ENCODE measurements around the gene LRRC75B. TPM values are rescaled to one million over a fixed set of nuclear protein-coding genes. Genes with fewer than 3 reads are reported as not detected.

The LRRC75B gene
- total RNA-seq, 1 experiment from 2014 or later = 4.1 TPM

DNA sequence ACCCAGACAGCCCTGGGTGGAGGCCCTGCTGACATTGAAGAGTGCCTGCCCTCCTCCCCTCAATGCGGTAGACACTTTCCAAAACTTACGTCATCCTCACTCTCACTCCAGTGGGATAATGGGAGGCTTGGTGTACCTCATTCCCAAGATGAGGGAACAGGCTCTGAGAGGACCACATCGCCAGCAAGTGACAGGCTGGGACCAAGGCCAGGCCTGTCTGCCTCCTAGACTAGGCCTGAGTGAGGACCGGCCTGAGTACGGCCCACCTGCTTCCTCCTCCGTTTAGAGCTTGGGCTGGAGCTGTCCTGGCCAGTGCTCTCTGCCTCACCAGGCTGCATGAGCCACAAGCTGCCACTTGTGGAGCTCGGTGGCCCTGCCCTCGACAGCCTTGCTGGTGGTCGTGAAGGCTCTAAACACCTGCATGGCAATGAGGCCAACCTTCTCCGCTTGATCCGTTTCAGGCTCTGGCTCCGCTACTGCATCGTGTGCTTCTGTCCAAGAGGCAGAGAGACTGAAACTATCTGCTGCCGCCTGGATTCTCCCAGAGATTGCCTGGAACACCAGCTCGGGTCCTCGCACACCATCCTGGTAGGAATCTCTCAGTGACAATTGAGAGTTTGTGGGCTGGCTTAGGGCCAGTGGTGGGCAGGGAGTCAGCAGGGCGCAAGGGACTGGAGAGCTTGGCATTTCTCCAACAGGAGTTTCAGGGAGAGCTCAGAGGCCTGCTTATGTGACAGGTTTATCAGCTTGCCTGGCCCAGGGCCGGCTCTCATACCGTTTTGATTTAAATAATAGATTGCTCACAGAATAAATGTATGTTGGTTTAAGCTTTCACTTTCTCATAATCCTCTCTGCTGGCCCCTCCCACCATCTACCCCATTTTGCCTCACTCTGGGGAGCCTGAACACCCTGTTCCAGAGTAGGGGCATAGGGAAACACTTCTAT is 9.4 kb downstream of the LRRC75B start:
- POLR2A ChIA-PET = no interaction called here
- Histone ChIP-seq H3K27me3 (ENCODE audit: control insufficient read depth, insufficient read depth, low read length) (no peaks in the 10 kb centered on the region), H3K4me1 (ENCODE audit: control insufficient read depth, insufficient read depth, low read length) (no peaks in the 10 kb centered on the region), H3K9me3 (ENCODE audit: control insufficient read depth, insufficient read depth, low read depth, low read length) (no peaks in the 10 kb centered on the region), H3K4me3 (ENCODE audit: low read depth in 2 of 2, low read length in 2 of 2) (no peak overlapping the region), H3K27ac (ENCODE audit: low read length) (no peak overlapping the region), H3K36me3 (ENCODE audit: control insufficient read depth, insufficient read depth, low read length) (no peaks in the 10 kb centered on the region)
- BruUV-seq (replicated peaks) = no TSS peak
- TF ChIP-seq, protein P1, sequence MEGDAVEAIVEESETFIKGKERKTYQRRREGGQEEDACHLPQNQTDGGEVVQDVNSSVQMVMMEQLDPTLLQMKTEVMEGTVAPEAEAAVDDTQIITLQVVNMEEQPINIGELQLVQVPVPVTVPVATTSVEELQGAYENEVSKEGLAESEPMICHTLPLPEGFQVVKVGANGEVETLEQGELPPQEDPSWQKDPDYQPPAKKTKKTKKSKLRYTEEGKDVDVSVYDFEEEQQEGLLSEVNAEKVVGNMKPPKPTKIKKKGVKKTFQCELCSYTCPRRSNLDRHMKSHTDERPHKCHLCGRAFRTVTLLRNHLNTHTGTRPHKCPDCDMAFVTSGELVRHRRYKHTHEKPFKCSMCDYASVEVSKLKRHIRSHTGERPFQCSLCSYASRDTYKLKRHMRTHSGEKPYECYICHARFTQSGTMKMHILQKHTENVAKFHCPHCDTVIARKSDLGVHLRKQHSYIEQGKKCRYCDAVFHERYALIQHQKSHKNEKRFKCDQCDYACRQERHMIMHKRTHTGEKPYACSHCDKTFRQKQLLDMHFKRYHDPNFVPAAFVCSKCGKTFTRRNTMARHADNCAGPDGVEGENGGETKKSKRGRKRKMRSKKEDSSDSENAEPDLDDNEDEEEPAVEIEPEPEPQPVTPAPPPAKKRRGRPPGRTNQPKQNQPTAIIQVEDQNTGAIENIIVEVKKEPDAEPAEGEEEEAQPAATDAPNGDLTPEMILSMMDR (IDR thresholded peaks at IDR 0.05) = no peak
- TF ChIP-seq, protein P2, sequence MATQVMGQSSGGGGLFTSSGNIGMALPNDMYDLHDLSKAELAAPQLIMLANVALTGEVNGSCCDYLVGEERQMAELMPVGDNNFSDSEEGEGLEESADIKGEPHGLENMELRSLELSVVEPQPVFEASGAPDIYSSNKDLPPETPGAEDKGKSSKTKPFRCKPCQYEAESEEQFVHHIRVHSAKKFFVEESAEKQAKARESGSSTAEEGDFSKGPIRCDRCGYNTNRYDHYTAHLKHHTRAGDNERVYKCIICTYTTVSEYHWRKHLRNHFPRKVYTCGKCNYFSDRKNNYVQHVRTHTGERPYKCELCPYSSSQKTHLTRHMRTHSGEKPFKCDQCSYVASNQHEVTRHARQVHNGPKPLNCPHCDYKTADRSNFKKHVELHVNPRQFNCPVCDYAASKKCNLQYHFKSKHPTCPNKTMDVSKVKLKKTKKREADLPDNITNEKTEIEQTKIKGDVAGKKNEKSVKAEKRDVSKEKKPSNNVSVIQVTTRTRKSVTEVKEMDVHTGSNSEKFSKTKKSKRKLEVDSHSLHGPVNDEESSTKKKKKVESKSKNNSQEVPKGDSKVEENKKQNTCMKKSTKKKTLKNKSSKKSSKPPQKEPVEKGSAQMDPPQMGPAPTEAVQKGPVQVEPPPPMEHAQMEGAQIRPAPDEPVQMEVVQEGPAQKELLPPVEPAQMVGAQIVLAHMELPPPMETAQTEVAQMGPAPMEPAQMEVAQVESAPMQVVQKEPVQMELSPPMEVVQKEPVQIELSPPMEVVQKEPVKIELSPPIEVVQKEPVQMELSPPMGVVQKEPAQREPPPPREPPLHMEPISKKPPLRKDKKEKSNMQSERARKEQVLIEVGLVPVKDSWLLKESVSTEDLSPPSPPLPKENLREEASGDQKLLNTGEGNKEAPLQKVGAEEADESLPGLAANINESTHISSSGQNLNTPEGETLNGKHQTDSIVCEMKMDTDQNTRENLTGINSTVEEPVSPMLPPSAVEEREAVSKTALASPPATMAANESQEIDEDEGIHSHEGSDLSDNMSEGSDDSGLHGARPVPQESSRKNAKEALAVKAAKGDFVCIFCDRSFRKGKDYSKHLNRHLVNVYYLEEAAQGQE (IDR thresholded peaks at IDR 0.05; ENCODE audit: insufficient read depth in 1 of 2, low read depth in 2 of 2, low read length in 1 of 2) = no peak
- TF ChIP-seq SIN3A (IDR thresholded peaks at IDR 0.05; ENCODE audit: borderline replicate concordance, insufficient read depth, low read depth, low read length) (no peak), POLR2AphosphoS5 (IDR thresholded peaks at IDR 0.05; ENCODE audit: low read depth, low read length) (no peak), TCF7L2 (IDR thresholded peaks at IDR 0.05; ENCODE audit: low read depth, low read length) (no peak)
- CTCF ChIA-PET = no interaction called here
- in situ Hi-C loops (cut with HindIII; ENCODE audit: low pct_unique_long_range_greater_than_20kb, low sequenced_read_pairs) (no loop called here), intact Hi-C loops (cut with micrococcal nuclease; ENCODE audit: unreplicated experiment) (no loop called here)
- DNase-seq (ENCODE audit: low read depth, low spot score) (no peak), ATAC-seq (no peak)

DNA sequence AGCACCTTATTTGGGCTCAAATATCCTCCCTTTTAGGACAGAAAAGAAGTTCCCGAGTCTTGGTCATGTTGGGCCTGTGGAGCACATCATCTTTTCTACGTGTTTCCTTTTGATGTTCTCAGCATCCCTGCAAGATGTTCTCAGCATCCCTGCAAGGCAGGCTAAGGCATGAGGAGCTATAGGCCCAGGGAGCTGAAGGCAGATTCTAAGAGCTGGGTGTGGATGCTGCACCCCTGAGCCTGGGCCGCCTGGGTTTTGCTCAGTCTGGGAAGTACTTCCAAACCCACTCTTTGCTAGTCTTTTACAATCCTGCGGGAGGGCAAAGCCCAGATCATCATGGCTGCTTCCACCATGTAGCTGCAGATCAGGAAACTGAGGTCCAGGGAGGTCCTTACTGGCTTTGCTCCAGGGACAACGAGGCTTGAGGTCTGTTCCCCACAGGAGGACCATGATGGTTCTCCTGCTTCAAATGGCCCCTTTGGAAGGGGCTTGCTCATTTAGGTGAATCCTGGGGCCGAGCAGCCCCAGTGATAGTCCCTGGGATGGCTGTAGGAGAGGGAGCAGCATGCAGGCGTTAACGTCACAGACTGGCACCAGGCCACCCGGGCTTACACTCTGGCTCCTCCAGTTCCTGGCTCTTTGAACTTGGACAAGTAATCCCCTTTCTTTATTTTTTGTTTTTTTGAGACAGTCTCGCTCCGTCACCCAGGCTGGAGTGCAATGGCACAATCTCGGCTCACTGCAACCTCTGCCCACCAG is 10.6 kb downstream of the LRRC75B start:
- Histone ChIP-seq H3K9me3 (ENCODE audit: control insufficient read depth, insufficient read depth, low read depth, low read length) (no peaks in the 10 kb centered on the region), H3K27me3 (ENCODE audit: control insufficient read depth, insufficient read depth, low read length) (no peaks in the 10 kb centered on the region), H3K4me3 (ENCODE audit: low read depth in 2 of 2, low read length in 2 of 2) (no peak overlapping the region), H3K36me3 (ENCODE audit: control insufficient read depth, insufficient read depth, low read length) (no peaks in the 10 kb centered on the region), H3K27ac (ENCODE audit: low read length) (no peak overlapping the region), H3K4me1 (ENCODE audit: control insufficient read depth, insufficient read depth, low read length) (no peaks in the 10 kb centered on the region)
- DNase-seq (ENCODE audit: low read depth, low spot score) (no peak), ATAC-seq (no peak)
- ChIA-PET POLR2A (no interaction called here), CTCF (no interaction called here)
- TF ChIP-seq TCF7L2 (IDR thresholded peaks at IDR 0.05; ENCODE audit: low read depth, low read length) (no peak), SIN3A (IDR thresholded peaks at IDR 0.05; ENCODE audit: borderline replicate concordance, insufficient read depth, low read depth, low read length) (no peak), POLR2AphosphoS5 (IDR thresholded peaks at IDR 0.05; ENCODE audit: low read depth, low read length) (no peak)
- TF ChIP-seq, protein P2 (IDR thresholded peaks at IDR 0.05; ENCODE audit: insufficient read depth in 1 of 2, low read depth in 2 of 2, low read length in 1 of 2) = no peak
- TF ChIP-seq, protein P1 (IDR thresholded peaks at IDR 0.05) = no peak
- BruUV-seq (replicated peaks) = no TSS peak
- intact Hi-C loops (cut with micrococcal nuclease; ENCODE audit: unreplicated experiment) (no loop called here), in situ Hi-C loops (cut with HindIII; ENCODE audit: low pct_unique_long_range_greater_than_20kb, low sequenced_read_pairs) (no loop called here)

All from Panc1 (cell line).